Small intestine (tissue), 7 donors: ENCODE results near the gene CCR6. TPM values are rescaled to one million over a fixed set of nuclear protein-coding genes. Genes with fewer than 3 reads are reported as not detected.

ENCODE experiments used
- DNase-seq, 2 donors: peaks; one replicate each; pipeline versions ENCODE4 v3.0.0 to v3.0.0-alpha.2; 2013
- FAIRE-seq: peaks from 2 replicates; lab custom pipeline; 2012; peaks lifted over from hg19 to GRCh38; lab: Jason Lieb, UNC
- H3K27ac ChIP-seq, 3 donors: one replicate each; pipeline ENCODE4 v1.5.1; 2013; ENCODE audit warnings: low read length in 2 of 3, mild to moderate bottlenecking in 2 of 3, control low read depth in 1 of 3, inconsistent platforms in 1 of 3, low read depth in 1 of 3, moderate library complexity in 1 of 3
- H3K27me3 ChIP-seq, 3 donors: one replicate each; pipeline ENCODE4 v1.6.1; 2013; ENCODE audit warnings: low read length in 3 of 3, inconsistent platforms in 1 of 3; ENCODE audit not compliant: control insufficient read depth in 3 of 3, insufficient read depth in 3 of 3
- H3K36me3 ChIP-seq, 3 donors: one replicate each; pipeline ENCODE4 v1.6.1; 2013; ENCODE audit warnings: low read length in 3 of 3, inconsistent platforms in 1 of 3, low read depth in 1 of 3, mild to moderate bottlenecking in 1 of 3, moderate library complexity in 1 of 3; ENCODE audit not compliant: control insufficient read depth in 3 of 3, insufficient read depth in 2 of 3
- H3K4me1 ChIP-seq, 3 donors: one replicate each; pipeline ENCODE4 v1.6.1; 2013; ENCODE audit warnings: low read length in 2 of 3, inconsistent platforms in 1 of 3, low read depth in 1 of 3, mild to moderate bottlenecking in 1 of 3, moderate library complexity in 1 of 3; ENCODE audit not compliant: control insufficient read depth in 3 of 3, insufficient read depth in 2 of 3
- H3K4me3 ChIP-seq, 3 donors: one replicate each; pipeline ENCODE4 v1.5.1; 2013; ENCODE audit warnings: low read length in 3 of 3, control low read depth in 1 of 3, inconsistent platforms in 1 of 3, low read depth in 1 of 3, mild to moderate bottlenecking in 1 of 3, moderate library complexity in 1 of 3
- H3K9me3 ChIP-seq, 2 donors: one replicate each; pipeline ENCODE4 v1.6.1; 2013; ENCODE audit warnings: low read depth in 1 of 2, low read length in 1 of 2; ENCODE audit not compliant: control insufficient read depth in 2 of 2, insufficient read depth in 1 of 2
- WGBS, 3 donors: extraction: QIAGEN DNeasy Blood & Tissue Kit; methylation state at CpG; one replicate each; pipeline ENCODE4 v1.1.7; 2013; 5-methylcytosine and 5-hydroxymethylcytosine counted together
- polyA plus RNA-seq, 4 donors: library from polyadenylated mRNA; stranded (reverse) in 3 of 4; unstranded in 1 of 4; fragments of 200-250 nt in 3 of 4; fragments of 120-200 nt in 1 of 4; gene quantifications; one replicate each; pipeline versions ENCODE4 v1.2.1 to v1.2.3, GENCODE V29; 2013
- donor health status: healthy with polysubstance abuse.
- donor health status: control.
- donor health status: control.
- donor health status: Bipolar disorder and iron deficiency.
- donor health status: healthy.

CCR6 gene
- polyA plus RNA-seq, 4 donors, result 0.54 to 5.8 (median 1.1) TPM

GRCh38 chr6:167154895-167155294 lies 32.0 kb downstream of the CCR6 start:
- H3K27ac ChIP-seq, result no peak overlapping the region
- H3K36me3 ChIP-seq, result no peaks in the 10 kb centered on the region
- H3K27me3 ChIP-seq, result no peaks in the 10 kb centered on the region
- DNase-seq, result no peak
- H3K4me1 ChIP-seq, result no peaks in the 10 kb centered on the region
- no peak overlapping the region for H3K4me3 ChIP-seq
- FAIRE-seq, result no peak
- peaks cover 0 to 4% of the 10 kb centered on the region in 2 donors for H3K9me3 ChIP-seq
- 48 to 63% (median 62%) methylated on average over 2 of the region's 2 CpGs for WGBS, 3 donors

GRCh38 chr6:167157414-167157813 lies 34.5 kb downstream of the CCR6 start:
- no peaks in the 10 kb centered on the region for H3K27me3 ChIP-seq
- FAIRE-seq (no peak), DNase-seq (no peak)
- peaks cover 0 to 3% (median 2%) of the 10 kb centered on the region in 3 donors for H3K4me1 ChIP-seq
- no peaks in the 10 kb centered on the region for H3K9me3 ChIP-seq
- H3K27ac ChIP-seq, result no peak overlapping the region
- no peaks in the 10 kb centered on the region for H3K36me3 ChIP-seq
- H3K4me3 ChIP-seq, result no peak overlapping the region
- WGBS, 3 donors, result 85 to 91% (median 88%) methylated on average over 18 to 19 of the region's 19 CpGs

- H3K27ac ChIP-seq, result no peak within 1 kb of the TSS
- 71 to 85% (median 79%) methylated on average over 4 of the region's 4 CpGs for WGBS, 3 donors
- no peaks in the 10 kb centered on the region for H3K9me3 ChIP-seq
- H3K36me3 ChIP-seq, result no peaks in the 10 kb centered on the region
- DNase-seq (no peak), FAIRE-seq (no peak)
- peaks cover 0 to 4% (median 2%) of the 10 kb centered on the region in 3 donors for H3K4me1 ChIP-seq
- no peaks in the 10 kb centered on the region for H3K27me3 ChIP-seq
- H3K4me3 ChIP-seq, result no peak within 1 kb of the TSS
Observed at GRCh38 chr6:167157863-167158262, 35.0 kb downstream of the CCR6 start, which contains the start of gene GPR31. GPR31 (minus strand) TSS chr6:167157980; CDS start chr6:167157831, 149 bp downstream.

GRCh38 chr6:167161851-167162467 lies 39.1 kb downstream of the CCR6 start:
- FAIRE-seq (no peak), DNase-seq (no peak)
- Histone ChIP-seq H3K4me1 (peaks cover 0 to 4% (median 2%) of the 10 kb centered on the region in 3 donors), H3K27me3 (peaks cover 0 to 2% (median 0%) of the 10 kb centered on the region in 3 donors), H3K9me3 (no peaks in the 10 kb centered on the region), H3K4me3 (no peak overlapping the region), H3K36me3 (no peaks in the 10 kb centered on the region), H3K27ac (no peak overlapping the region)
- WGBS, 3 donors, result 94 to 97% (median 96%) methylated on average over 5 of the region's 5 CpGs

GRCh38 chr6:167162591-167162990 lies 39.7 kb downstream of the CCR6 start:
- FAIRE-seq, result no peak
- DNase-seq, result peak; percentile 82 to 83
- 25 to 69% (median 51%) methylated on average over 12 of the region's 12 CpGs for WGBS, 3 donors
- H3K4me3 ChIP-seq, result no peak overlapping the region
- H3K4me1 ChIP-seq, result peaks cover 0 to 4% (median 2%) of the 10 kb centered on the region in 3 donors
- H3K27me3 ChIP-seq, result peaks cover 0 to 2% (median 0%) of the 10 kb centered on the region in 3 donors
- no peaks in the 10 kb centered on the region for H3K36me3 ChIP-seq
- H3K27ac ChIP-seq, result peak overlapping the region in 1 of 3 donors; percentile 40
- no peaks in the 10 kb centered on the region for H3K9me3 ChIP-seq

GRCh38 chr6:167163476-167164011 lies 40.6 kb downstream of the CCR6 start:
- WGBS, 3 donors, result 80 to 85% (median 84%) methylated on average over 9 of the region's 9 CpGs
- H3K27ac ChIP-seq, result no peak overlapping the region
- DNase-seq, result no peak
- H3K27me3 ChIP-seq, result peaks cover 0 to 2% (median 0%) of the 10 kb centered on the region in 3 donors
- no peaks in the 10 kb centered on the region for H3K36me3 ChIP-seq
- no peaks in the 10 kb centered on the region for H3K9me3 ChIP-seq
- no peak overlapping the region for H3K4me3 ChIP-seq
- peaks cover 0 to 4% (median 2%) of the 10 kb centered on the region in 3 donors for H3K4me1 ChIP-seq
- no peak for FAIRE-seq

GRCh38 chr6:167164261-167164660 lies 41.4 kb downstream of the CCR6 start:
- Histone ChIP-seq H3K27me3 (peaks cover 0 to 2% (median 0%) of the 10 kb centered on the region in 3 donors), H3K4me3 (no peak overlapping the region), H3K36me3 (no peaks in the 10 kb centered on the region), H3K9me3 (no peaks in the 10 kb centered on the region), H3K4me1 (peaks cover 0 to 4% (median 2%) of the 10 kb centered on the region in 3 donors), H3K27ac (no peak overlapping the region)
- DNase-seq (no peak), FAIRE-seq (no peak)
- WGBS, 3 donors, result 62 to 83% (median 80%) methylated on average over 3 of the region's 3 CpGs

GRCh38 chr6:167165858-167166471 lies 43.1 kb downstream of the CCR6 start:
- Histone ChIP-seq H3K4me1 (peaks cover 0 to 4% (median 2%) of the 10 kb centered on the region in 3 donors), H3K27me3 (peaks cover 0 to 2% (median 0%) of the 10 kb centered on the region in 3 donors), H3K36me3 (no peaks in the 10 kb centered on the region), H3K27ac (no peak overlapping the region), H3K9me3 (no peaks in the 10 kb centered on the region), H3K4me3 (no peak overlapping the region)
- whole genome bisulfite sequencing, 3 donors, result 77 to 86% (median 77%) methylated on average over 2 of the region's 2 CpGs
- no peak for FAIRE-seq
- no peak for DNase-seq
